Measurements from ENCODE around the gene TNKS1BP1. TPM values are rescaled to one million over a fixed set of nuclear protein-coding genes. Genes with fewer than 3 reads are reported as not detected.

Gene TNKS1BP1
- total RNA-seq, 4 donors from 2014 or later = 241 to 276 (median 272) TPM

DNA sequence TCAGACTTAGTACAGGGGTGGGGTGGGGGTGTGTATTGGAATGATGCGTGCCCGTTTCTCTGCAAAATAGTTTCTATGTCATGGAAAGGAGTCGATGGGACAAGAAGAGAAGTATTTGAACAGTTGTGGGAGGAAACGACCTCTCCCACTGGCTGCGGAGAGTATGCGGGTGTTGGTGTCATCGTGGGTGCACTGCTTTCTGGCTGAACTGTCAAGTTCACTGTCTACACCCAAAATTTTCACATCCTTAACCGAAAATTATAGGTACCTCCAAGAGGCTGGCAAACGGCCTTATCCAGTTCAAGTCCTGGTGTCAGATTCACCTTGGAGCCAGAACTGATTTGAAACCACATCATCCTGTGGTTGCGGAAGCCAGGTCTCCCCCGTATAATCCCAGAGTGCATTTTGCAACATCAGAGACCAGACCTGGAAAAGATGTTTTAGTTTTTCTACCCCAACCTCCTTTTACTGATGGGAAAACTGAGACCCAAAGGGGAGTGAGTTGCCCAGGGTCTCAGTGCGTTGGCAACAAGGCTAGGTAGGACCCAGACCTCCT is 11.4 kb upstream of the TNKS1BP1 start:
- Histone ChIP-seq H3K9me3 (no peaks in the 10 kb centered on the region), H3K27me3 (no peaks in the 10 kb centered on the region), H3K27ac (peak overlapping the region; percentile 94), H3K36me3 (peaks cover 23% of the 10 kb centered on the region), H3K4me1 (peaks cover 28% of the 10 kb centered on the region), H3K4me3 (peak overlapping the region; percentile 94)
- 24% methylated on average over 12 of the region's 12 CpGs for WGBS
- TF ChIP-seq POLR2AphosphoS5 (IDR thresholded peaks at IDR 0.05) (no peak), POLR2A (IDR thresholded peaks at IDR 0.05) (no peak), EP300 (IDR thresholded peaks at IDR 0.05) (no peak)
- TF ChIP-seq, protein P1, sequence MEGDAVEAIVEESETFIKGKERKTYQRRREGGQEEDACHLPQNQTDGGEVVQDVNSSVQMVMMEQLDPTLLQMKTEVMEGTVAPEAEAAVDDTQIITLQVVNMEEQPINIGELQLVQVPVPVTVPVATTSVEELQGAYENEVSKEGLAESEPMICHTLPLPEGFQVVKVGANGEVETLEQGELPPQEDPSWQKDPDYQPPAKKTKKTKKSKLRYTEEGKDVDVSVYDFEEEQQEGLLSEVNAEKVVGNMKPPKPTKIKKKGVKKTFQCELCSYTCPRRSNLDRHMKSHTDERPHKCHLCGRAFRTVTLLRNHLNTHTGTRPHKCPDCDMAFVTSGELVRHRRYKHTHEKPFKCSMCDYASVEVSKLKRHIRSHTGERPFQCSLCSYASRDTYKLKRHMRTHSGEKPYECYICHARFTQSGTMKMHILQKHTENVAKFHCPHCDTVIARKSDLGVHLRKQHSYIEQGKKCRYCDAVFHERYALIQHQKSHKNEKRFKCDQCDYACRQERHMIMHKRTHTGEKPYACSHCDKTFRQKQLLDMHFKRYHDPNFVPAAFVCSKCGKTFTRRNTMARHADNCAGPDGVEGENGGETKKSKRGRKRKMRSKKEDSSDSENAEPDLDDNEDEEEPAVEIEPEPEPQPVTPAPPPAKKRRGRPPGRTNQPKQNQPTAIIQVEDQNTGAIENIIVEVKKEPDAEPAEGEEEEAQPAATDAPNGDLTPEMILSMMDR (IDR thresholded peaks at IDR 0.05) = no peak
- no peak for DNase-seq (ENCODE audit: low spot score in 2 of 2)

DNA sequence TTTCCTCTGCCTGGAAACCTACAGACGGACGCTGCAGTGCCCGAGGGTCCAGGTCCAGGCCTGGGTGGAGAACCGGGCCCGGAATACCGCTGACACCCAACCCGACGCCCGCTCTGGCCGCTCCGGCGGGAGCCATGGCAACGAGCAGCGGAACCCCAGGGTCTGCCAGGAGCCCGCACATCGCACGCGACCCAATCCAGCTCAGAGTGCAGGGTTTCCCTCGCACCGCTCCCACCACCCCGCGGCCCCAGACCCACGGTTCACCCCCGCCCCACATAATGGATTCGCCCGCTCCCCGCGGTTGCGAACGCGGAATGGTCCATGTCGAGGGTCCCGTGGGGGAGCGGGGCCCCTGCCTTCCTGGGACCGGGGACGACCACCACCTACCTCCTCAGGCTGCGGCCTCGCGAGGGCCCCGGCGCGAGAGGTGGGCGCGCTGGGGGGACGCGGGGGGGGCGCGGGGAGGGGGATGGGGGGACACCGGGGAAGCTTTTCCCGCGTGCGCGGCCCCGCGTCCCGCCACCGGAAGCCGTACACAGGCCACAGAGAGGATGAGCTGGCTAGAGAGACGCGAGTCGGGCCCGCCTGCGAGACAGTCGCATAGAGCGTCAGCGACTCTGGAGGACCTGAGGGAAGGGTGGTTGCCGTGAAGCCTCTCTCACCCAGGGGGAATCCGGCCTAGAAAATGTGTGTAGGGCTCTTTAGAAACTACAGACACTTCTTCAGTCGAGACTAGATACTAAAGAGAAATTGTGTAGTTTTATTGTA is 10.8 kb upstream of the TNKS1BP1 start, which contains the start of gene SSRP1:
Gene SSRP1 (minus strand): TSS at position 550 of the 768 bp plus-strand sequence. CDS start 771 bp downstream, outside the sequence.
- TF ChIP-seq POLR2AphosphoS5 (IDR thresholded peaks at IDR 0.05) (no peak), EP300 (IDR thresholded peaks at IDR 0.05) (no peak), POLR2A (IDR thresholded peaks at IDR 0.05) (no peak)
- TF ChIP-seq, protein P1 (IDR thresholded peaks at IDR 0.05) = no peak
- Histone ChIP-seq H3K27me3 (no peaks in the 10 kb centered on the region), H3K9me3 (no peaks in the 10 kb centered on the region), H3K4me3 (peak within 1 kb of the TSS; percentile 94), H3K27ac (peak within 1 kb of the TSS; percentile 94), H3K4me1 (peaks cover 28% of the 10 kb centered on the region), H3K36me3 (peaks cover 30% of the 10 kb centered on the region)
- 0% methylated on average over 15 of the region's 69 CpGs for WGBS
- DNase-seq (ENCODE audit: low spot score in 2 of 2) = peak; percentile 91 to 92

GRCh38 chr11:57335023-57335342 is 10.2 kb upstream of the TNKS1BP1 start:
- Histone ChIP-seq H3K4me3 (peak overlapping the region; percentile 94), H3K9me3 (no peaks in the 10 kb centered on the region), H3K36me3 (peaks cover 35% of the 10 kb centered on the region), H3K4me1 (peaks cover 28% of the 10 kb centered on the region), H3K27me3 (no peaks in the 10 kb centered on the region), H3K27ac (peak overlapping the region; percentile 94)
- TF ChIP-seq POLR2AphosphoS5 (IDR thresholded peaks at IDR 0.05) = no peak
- no peak for TF ChIP-seq EP300 (IDR thresholded peaks at IDR 0.05)
- no peak for TF ChIP-seq POLR2A (IDR thresholded peaks at IDR 0.05)
- TF ChIP-seq, protein P1 (IDR thresholded peaks at IDR 0.05) = no peak
- WGBS = 7% methylated on average over 4 of the region's 7 CpGs
- DNase-seq (ENCODE audit: low spot score in 2 of 2) = no peak

DNA sequence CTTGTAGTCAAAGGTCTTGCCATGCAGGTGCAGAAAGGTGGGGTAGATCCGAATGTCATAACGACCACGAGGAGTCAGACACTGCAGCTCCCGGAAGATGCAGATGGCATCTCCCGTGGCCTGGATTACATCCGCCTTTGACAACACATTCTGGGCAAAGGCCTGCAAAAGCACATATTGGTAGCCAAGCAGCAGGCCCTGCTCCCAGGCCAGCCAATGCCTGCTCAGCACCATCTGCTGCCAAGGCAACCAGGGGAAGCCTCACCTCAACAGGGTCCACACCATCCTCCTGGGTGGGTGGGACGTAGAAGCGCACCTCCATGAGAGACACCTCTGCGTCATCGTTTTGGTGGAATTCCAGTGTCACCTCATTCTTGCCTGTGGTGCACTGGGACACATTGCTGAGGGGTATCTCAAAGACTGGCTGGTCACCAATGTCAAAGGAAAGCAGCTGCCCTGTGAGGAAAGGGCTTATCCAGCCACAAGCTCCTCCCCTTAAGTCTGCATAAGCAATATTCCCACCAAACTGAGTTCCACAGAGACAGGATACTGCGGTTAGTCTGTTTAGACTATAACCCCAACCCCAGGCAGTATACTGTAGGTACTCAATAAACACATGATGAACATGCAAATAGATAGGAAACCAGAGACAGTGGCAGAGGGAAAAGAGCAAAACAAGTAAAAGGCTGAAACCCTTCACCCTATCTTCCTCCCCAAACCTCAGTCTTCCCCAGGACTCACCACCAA is 8.1 kb upstream of the TNKS1BP1 start:
- Histone ChIP-seq H3K9me3 (no peaks in the 10 kb centered on the region), H3K4me3 (no peak overlapping the region), H3K36me3 (peaks cover 52% of the 10 kb centered on the region), H3K4me1 (peaks cover 20% of the 10 kb centered on the region), H3K27me3 (no peaks in the 10 kb centered on the region), H3K27ac (no peak overlapping the region)
- TF ChIP-seq, protein P1 (IDR thresholded peaks at IDR 0.05) = no peak
- TF ChIP-seq POLR2AphosphoS5 (IDR thresholded peaks at IDR 0.05) = no peak
- TF ChIP-seq EP300 (IDR thresholded peaks at IDR 0.05) = no peak
- TF ChIP-seq POLR2A (IDR thresholded peaks at IDR 0.05) = no peak
- DNase-seq (ENCODE audit: low spot score in 2 of 2) = no peak
- 88% methylated on average over 11 of the region's 11 CpGs for WGBS

GRCh38 chr11:57331720-57332119 is 7.0 kb upstream of the TNKS1BP1 start:
- peaks cover 21% of the 10 kb centered on the region for H3K4me1 ChIP-seq
- no peak for TF ChIP-seq POLR2AphosphoS5 (IDR thresholded peaks at IDR 0.05)
- no peak for TF ChIP-seq EP300 (IDR thresholded peaks at IDR 0.05)
- TF ChIP-seq, protein P1 (IDR thresholded peaks at IDR 0.05) = no peak
- TF ChIP-seq POLR2A (IDR thresholded peaks at IDR 0.05) = no peak
- H3K4me3 ChIP-seq = no peak overlapping the region
- no peak overlapping the region for H3K27ac ChIP-seq
- H3K9me3 ChIP-seq = no peaks in the 10 kb centered on the region
- no peak for DNase-seq (ENCODE audit: low spot score in 2 of 2)
- H3K27me3 ChIP-seq = no peaks in the 10 kb centered on the region
- WGBS = 95% methylated on average over 13 of the region's 14 CpGs
- peaks cover 63% of the 10 kb centered on the region for H3K36me3 ChIP-seq
